SHP77 (cell line): Measurements from ENCODE around the gene ANO9.

Experiments
- DNase-seq, 2 experiments: peaks; one replicate each; lab custom pipeline; 2025; lab: John Stamatoyannopoulos, UW

The ANO9 gene

GRCh38 chr11:382081-382629 lies 59.7 kb downstream of the ANO9 start:
- no peak for DNase-seq

GRCh38 chr11:381501-382072 lies 60.2 kb downstream of the ANO9 start:
- no peak for DNase-seq

DNA sequence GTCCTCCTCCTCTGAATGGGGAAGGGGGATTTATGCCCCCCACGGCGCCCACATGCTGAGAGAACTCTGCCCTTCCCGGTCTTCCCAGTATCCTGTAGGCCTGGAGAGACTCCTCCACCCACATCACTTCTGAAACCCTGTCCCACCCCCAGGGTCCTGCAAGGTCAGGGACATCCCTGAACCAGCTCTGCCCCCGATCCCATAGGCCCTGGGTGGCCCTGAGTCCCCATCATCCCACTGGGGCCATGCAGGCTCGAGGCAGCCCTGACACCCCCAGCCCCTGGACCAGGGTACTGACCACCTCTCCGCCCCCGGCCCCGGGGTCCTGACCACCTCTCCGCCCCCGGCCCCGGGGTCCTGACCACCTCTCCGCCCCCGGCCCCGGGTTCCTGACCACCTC lies 60.8 kb downstream of the ANO9 start:
- no peak for DNase-seq

- DNase-seq: no peak
Observed at GRCh38 chr11:380491-380890, 61.3 kb downstream of the ANO9 start.

- DNase-seq: no peak
Observed at GRCh38 chr11:380095-380480, 61.7 kb downstream of the ANO9 start.

DNA sequence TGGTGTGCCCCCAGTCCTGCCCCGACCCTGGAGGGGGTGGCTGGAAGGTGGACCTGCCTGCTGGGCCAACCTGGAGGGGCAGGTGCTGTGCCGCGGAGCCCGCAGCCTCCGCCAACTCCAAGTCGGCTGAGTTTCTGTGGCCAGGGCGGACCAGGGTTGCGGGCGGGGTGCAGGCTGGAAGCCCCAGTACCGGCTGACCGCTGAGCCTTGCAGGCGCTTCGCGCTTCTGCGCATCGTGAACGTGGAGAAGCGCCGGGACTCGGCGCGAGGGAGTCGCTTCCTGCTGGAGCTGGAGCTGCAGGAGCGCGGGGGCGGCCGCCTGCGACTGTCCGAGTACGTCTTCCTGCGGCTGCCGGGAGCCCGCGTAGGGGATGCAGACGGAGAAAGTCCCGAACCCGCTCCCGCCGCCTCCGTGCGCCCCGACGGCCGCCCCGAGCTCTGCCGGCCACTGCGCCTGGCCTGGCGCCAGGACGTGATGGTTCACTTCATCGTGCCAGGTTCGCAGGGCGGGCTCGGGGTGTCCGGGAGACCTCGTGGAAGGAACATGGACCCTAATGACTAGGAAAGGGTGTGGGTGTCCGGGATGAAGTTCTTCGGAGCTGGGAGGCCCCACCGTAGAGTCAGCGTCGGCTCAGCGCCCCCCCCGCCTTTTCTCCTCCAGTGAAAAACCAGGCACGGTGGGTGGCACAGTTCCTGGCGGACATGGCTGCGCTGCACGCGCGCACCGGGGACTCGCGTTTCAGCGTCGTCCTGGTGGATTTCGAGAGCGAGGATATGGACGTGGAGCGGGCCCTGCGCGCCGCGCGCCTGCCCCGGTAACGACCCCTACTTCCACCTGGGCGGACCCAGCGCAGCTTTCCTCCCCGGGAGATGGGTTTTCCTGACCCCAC lies 62.4 kb downstream of the ANO9 start:
- DNase-seq: no peak

DNA sequence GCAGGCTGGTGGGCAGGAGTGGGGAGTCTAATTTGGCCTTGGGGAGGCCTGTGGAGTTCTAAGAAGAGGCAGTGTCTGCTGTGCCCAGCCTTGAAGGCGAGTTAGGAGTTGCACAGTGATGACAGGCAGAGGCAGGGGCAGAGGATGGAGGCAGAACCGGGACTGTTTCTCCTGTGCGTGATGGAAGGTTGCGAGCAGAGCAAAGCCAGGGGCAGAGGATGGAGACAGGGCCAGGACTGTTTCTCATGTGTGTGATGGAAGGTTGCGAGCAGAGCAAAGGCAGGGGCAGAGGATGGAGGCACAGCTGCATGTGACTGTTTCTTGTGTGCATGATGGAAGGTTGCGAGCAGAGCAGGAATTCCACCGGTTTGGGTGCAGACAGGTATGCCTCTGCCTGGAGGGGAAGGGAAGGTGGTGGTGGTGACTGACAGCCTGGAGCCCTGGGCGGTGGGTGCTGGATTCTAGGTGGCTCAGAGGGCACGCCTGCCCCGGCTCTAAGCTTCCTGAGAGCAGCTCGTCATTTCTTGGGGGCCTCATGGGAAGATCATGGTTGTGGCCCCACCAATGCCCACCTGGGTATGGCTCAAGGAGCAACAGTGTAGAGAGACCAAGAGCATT lies 63.8 kb downstream of the ANO9 start:
- DNase-seq: no peak

DNA sequence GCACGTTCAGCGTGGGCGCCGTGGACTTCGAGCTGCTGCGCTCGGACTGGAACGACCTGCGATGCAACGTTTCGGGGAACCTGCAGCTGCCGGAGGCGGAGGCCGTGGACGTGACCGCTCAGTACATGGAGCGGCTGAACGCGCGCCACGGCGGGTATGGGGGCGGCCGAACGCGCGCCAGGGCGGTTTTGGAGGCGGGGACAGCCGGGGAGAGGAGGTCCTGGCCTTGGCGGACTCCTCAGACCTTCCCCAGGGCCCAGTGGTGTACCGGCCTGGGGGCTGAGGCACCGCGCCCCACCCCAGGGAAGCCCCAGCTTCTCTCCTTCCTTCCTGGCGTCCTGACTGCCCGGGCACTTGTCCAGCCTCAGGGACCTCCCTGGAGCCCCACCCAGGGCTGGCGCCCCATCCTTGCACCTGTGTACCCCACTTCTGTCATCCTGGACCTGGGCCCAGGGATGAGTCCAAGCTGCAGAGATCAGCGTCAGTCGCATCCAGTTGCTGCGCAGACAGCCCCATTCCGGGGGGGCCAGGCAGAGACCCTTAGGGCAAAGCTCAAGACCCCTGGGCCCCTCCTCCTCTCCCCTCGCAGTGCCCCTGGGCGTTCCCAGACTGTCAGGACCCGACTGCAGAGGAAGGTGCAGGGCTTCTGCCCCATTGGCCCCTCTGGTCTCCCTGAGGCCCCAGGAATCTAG lies 64.5 kb downstream of the ANO9 start:
- no peak for DNase-seq

GRCh38 chr11:376531-377173 lies 65.2 kb downstream of the ANO9 start:
- DNase-seq: no peak

- DNase-seq: no peak
Observed at GRCh38 chr11:375065-376025, 66.5 kb downstream of the ANO9 start.

- DNase-seq: no peak
Observed at GRCh38 chr11:373716-374551, 67.9 kb downstream of the ANO9 start.

DNA sequence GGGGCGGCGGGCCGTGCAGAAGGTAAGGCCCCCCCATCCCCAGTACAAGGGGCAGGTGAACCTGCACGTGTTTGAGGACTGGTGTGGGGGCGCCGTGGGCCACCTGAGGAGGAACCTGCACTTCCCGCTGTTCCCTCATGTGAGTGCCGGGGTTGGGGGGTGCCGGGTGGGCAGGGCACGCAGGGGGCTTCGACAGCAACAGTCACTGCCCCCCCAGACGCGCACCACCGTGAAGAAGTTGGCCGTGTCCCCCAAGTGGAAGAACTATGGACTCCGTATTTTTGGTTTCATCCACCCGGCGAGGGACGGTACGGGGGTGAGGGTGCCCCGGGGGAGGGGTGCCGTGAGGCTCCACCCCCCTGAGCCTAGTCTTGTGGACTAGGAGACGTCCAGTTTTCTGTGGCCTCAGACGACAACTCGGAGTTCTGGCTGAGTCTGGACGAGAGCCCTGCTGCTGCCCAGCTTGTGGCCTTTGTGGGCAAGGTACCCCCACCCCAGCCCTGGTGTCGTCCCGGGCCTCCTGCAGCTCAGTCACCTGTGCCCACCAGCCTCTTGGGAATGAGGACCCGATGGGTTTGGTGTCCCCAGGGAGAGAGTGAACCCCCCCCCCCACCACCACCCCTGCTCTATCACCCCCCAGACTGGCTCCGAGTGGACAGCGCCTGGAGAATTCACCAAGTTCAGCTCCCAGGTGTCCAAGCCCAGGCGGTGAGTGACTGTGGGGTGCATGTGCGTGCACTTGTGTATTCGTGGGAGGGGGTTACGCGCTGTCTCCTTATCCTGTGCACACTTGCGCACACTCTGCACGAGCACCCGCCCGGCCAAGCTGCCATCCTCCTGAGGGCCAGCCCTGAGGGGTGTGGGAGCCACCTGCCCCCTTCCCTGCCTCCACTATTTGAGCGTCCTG lies 68.7 kb downstream of the ANO9 start:
- no peak for DNase-seq

GRCh38 chr11:371716-372590 lies 69.9 kb downstream of the ANO9 start:
- DNase-seq: no peak

- no peak for DNase-seq
Observed at GRCh38 chr11:371051-371450, 70.8 kb downstream of the ANO9 start.

DNA sequence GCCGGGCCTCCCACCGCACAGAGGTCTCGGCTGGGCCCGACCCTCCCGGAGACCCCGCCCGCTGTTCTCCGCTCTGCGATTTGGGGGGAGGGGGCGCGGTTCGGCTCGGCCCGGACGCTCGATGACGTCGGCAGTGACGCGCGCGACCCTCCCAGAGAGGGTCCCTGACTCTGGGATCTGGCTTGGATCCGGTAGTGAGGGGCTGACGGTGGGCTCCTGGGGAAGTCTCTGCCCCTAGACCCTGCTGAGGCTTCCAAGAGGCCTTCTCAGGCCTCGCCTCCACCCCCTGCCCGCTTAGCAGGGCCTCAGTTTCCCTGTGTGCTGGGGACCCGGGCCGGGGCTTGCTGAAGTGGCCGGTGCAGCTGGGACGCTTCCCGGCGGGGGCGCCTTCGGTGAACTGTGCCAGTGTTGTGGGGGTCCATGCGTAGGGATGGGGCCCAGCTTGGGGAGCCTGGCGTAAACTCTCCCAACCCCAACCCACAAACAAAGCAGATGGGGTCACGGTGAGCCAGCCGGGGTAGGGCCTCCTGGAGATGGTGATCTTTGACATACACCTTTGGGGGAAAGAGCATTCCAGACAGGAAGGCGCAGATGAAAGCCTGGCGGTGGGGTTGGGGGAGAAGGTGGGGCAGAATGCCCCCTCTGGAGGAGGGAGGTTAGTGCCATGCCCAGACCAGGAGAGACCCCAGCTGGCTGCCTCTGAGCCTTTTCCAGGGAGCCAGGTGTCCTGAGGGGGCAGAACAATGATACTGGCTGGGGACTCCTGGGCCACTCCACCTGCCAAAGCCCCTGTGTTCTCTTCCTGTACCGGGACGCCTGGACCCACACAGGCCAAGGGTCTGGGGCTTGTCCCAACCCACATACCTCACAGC lies 71.5 kb downstream of the ANO9 start:
- DNase-seq: no peak

DNA sequence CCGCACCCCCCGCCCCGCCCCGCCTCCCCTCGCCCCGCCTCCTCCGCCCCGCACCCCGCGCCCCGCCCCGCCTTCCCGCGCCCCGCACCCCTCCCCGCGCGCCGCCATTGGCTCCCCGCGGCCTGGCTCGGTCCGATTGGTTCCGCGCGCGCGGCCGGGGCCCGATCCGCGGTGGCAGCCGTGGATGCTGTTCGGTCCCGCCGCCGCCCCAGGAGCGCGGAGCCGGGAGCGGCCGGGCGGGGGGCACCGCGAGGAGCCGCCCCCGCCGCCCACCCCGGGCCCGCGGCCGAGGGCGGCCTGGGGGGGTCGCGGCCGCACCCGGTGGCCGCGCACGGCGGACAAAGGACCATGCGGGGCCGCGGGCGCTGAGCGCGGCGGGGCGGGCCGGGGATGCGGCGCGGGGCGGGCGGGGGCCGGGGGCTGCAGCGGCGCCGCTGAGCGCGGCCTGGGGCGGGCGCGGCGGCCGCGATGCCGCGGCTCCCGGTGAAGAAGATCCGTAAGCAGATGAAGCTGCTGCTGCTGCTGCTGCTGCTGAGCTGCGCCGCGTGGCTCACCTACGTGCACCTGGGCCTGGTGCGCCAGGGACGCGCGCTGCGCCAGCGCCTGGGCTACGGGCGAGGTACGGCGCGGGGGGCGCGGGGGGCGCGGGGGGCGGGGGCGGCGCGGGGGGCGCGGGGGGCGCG lies 72.3 kb downstream of the ANO9 start, which contains the start of gene B4GALNT4:
TSS of gene B4GALNT4 (plus strand) at position 164 of the 683 bp plus-strand sequence. CDS start at position 469, 305 bp downstream.
- DNase-seq: no peak
